HEK293 (cell line): ENCODE results near the gene NXPH2.

ENCODE experiments used
- CTCF ChIA-PET: fragments of 350-600 bp; formaldehyde crosslinking; extraction: SDS; loops from one replicate; lab custom pipeline; 2021; ENCODE audit warnings: antibody characterized with exemption; lab: Yijun Ruan, JAX
- POLR2A ChIA-PET: fragments of 300-600 bp; formaldehyde crosslinking; extraction: SDS; loops from one replicate; lab custom pipeline; 2020; ENCODE audit warnings: antibody characterized with exemption, inconsistent platforms; lab: Yijun Ruan, JAX
- H3K27ac ChIP-seq: fragments of 200-500 bp; sonication (Bioruptor generic); 2 replicates; pipeline ENCODE4 v1.5.1; 2014; ENCODE audit warnings: low read depth, low read length, control low read depth, inconsistent platforms; ENCODE audit errors: extremely low read depth
- H3K36me3 ChIP-seq, 2 experiments: fragments of 200-500 bp in 1 of 2; sonication (Bioruptor generic) in 1 of 2; 1 replicate in 1 of 2; 2 replicates in 1 of 2; pipeline ENCODE4 v1.5.1; 2014 to 2017; ENCODE audit warnings: inconsistent platforms in 2 of 2, low read length in 2 of 2; ENCODE audit not compliant: control insufficient read depth in 2 of 2, insufficient read depth in 1 of 2
- H3K4me1 ChIP-seq: fragments of 200-500 bp; sonication (Bioruptor generic); 2 replicates; pipeline ENCODE4 v1.5.1; 2014; ENCODE audit warnings: mild to moderate bottlenecking, low read length, inconsistent platforms; ENCODE audit not compliant: control insufficient read depth, insufficient read depth
- H3K4me3 ChIP-seq: 2 replicates; pipeline ENCODE4 v1.5.1; 2011; ENCODE audit warnings: low read depth, mild to moderate bottlenecking, control low read depth, low read length, moderate library complexity
- H3K9me3 ChIP-seq: fragments of 200-500 bp; sonication (Bioruptor generic); 2 replicates; pipeline ENCODE4 v1.5.1; 2014; ENCODE audit warnings: low read depth, low read length, inconsistent platforms; ENCODE audit not compliant: control insufficient read depth, insufficient read depth
- ATF2 ChIP-seq: fragments of 450-650 bp; formaldehyde crosslinking; IDR thresholded peaks from 2 replicates; pipeline ENCODE4 v1.5.1; 2016; ENCODE audit warnings: missing biosample characterization, missing genetic modification characterization, low read depth
- CTCF ChIP-seq: fragments of 450-650 bp; formaldehyde crosslinking; IDR thresholded peaks from 2 replicates; pipeline ENCODE4 v1.5.1; 2016; ENCODE audit warnings: missing biosample characterization, missing genetic modification characterization
- ZBTB49 ChIP-seq: fragments of 450-650 bp; formaldehyde crosslinking; IDR thresholded peaks from 2 replicates; pipeline ENCODE4 v1.5.1; 2016; ENCODE audit warnings: missing biosample characterization, missing genetic modification characterization, low read depth
- ZFP69B ChIP-seq: fragments of 450-650 bp; formaldehyde crosslinking; IDR thresholded peaks from 2 replicates; pipeline ENCODE4 v1.5.1; 2016; ENCODE audit warnings: missing biosample characterization, missing genetic modification characterization
- ZNF155 ChIP-seq: fragments of 450-650 bp; formaldehyde crosslinking; IDR thresholded peaks from 2 replicates; pipeline ENCODE4 v1.5.1; 2016; ENCODE audit warnings: missing biosample characterization, missing genetic modification characterization
- ZNF18 ChIP-seq: fragments of 450-650 bp; formaldehyde crosslinking; IDR thresholded peaks from 2 replicates; pipeline ENCODE4 v1.5.1; 2016; ENCODE audit warnings: missing biosample characterization, missing genetic modification characterization
- ZNF202 ChIP-seq: fragments of 450-650 bp; formaldehyde crosslinking; IDR thresholded peaks from 2 replicates; pipeline ENCODE4 v1.5.1; 2016; ENCODE audit warnings: missing biosample characterization, missing genetic modification characterization, borderline replicate concordance
- ZNF26 ChIP-seq: fragments of 450-650 bp; formaldehyde crosslinking; IDR thresholded peaks from 2 replicates; pipeline ENCODE4 v1.5.1; 2016; ENCODE audit warnings: missing biosample characterization, missing genetic modification characterization
- ZNF266 ChIP-seq: fragments of 450-650 bp; formaldehyde crosslinking; IDR thresholded peaks from 2 replicates; pipeline ENCODE4 v1.5.1; 2016; ENCODE audit warnings: missing biosample characterization, missing genetic modification characterization, low read depth
- ZNF280D ChIP-seq: fragments of 450-650 bp; formaldehyde crosslinking; IDR thresholded peaks from 2 replicates; pipeline ENCODE4 v1.5.1; 2016; ENCODE audit warnings: missing biosample characterization, missing genetic modification characterization
- ZNF292 ChIP-seq: fragments of 450-650 bp; formaldehyde crosslinking; IDR thresholded peaks from 2 replicates; pipeline ENCODE4 v1.5.1; 2016; ENCODE audit warnings: low read depth, missing biosample characterization, missing genetic modification characterization, borderline replicate concordance
- ZNF311 ChIP-seq: fragments of 450-650 bp; formaldehyde crosslinking; IDR thresholded peaks from 2 replicates; pipeline ENCODE4 v1.5.1; 2017; ENCODE audit warnings: missing biosample characterization, missing genetic modification characterization, borderline replicate concordance
- ZNF37A ChIP-seq: fragments of 450-650 bp; IDR thresholded peaks from 2 replicates; pipeline ENCODE4 v1.5.1; 2018; ENCODE audit warnings: missing biosample characterization, missing genetic modification characterization
- ZNF610 ChIP-seq: fragments of 450-650 bp; formaldehyde crosslinking; IDR thresholded peaks from 2 replicates; pipeline ENCODE4 v1.5.1; 2016; ENCODE audit warnings: missing biosample characterization, missing genetic modification characterization, borderline replicate concordance
- ZNF626 ChIP-seq: fragments of 450-650 bp; sonication (Bioruptor Pico); formaldehyde crosslinking; IDR thresholded peaks from 2 replicates; pipeline ENCODE4 v1.5.1; 2018; ENCODE audit warnings: missing biosample characterization, missing genetic modification characterization, inconsistent platforms
- ZNF654 ChIP-seq: fragments of 450-650 bp; formaldehyde crosslinking; IDR thresholded peaks from 2 replicates; pipeline ENCODE4 v1.5.1; 2016; ENCODE audit warnings: low read depth, missing biosample characterization, missing genetic modification characterization
- ZNF704 ChIP-seq: fragments of 450-650 bp; formaldehyde crosslinking; IDR thresholded peaks from 2 replicates; pipeline ENCODE4 v1.5.1; 2016; ENCODE audit warnings: missing biosample characterization, missing genetic modification characterization
- ZSCAN23 ChIP-seq: fragments of 450-650 bp; formaldehyde crosslinking; IDR thresholded peaks from 2 replicates; pipeline ENCODE4 v1.5.1; 2016; ENCODE audit warnings: missing biosample characterization, missing genetic modification characterization

NXPH2 gene

GRCh38 chr2:138718405-138718804 lies 61.8 kb downstream of the NXPH2 start:
- Histone ChIP-seq H3K9me3 (no peaks in the 10 kb centered on the region), H3K36me3 (no peaks in the 10 kb centered on the region), H3K4me1 (no peaks in the 10 kb centered on the region), H3K27ac (no peak overlapping the region), H3K4me3 (no peak overlapping the region)
- ChIA-PET CTCF (interaction anchor here (0.5 to 1.1 kb wide), 2 partner anchors 19 to 66 kb away, joined by 3 to 4 read pairs; no protein-coding TSS in a partner anchor), POLR2A (no interaction called here)
- TF ChIP-seq ZNF626 (tag by site-specific recombination) = no peak
- no peak for TF ChIP-seq ZFP69B (tag by site-specific recombination)
- TF ChIP-seq ZBTB49 (tag by site-specific recombination) = no peak
- no peak for TF ChIP-seq ZNF292
- TF ChIP-seq ZNF704 = no peak
- no peak for TF ChIP-seq ZNF155

GRCh38 chr2:138716183-138716582 lies 64.0 kb downstream of the NXPH2 start:
- H3K4me1 ChIP-seq = no peaks in the 10 kb centered on the region
- no peak overlapping the region for H3K4me3 ChIP-seq
- TF ChIP-seq ZNF202 (tag by site-specific recombination) (no peak), ZNF37A (no peak), ZNF266 (peak; percentile 86)
- TF ChIP-seq, all 188 proteins: peak for 1
- Histone ChIP-seq H3K9me3 (no peaks in the 10 kb centered on the region), H3K36me3 (no peaks in the 10 kb centered on the region), H3K27ac (no peak overlapping the region)
- ChIA-PET CTCF (interaction anchor here (0.7 to 1.3 kb wide), 2 partner anchors 71 to 99 kb away, joined by 3 read pairs; no protein-coding TSS in a partner anchor), POLR2A (no interaction called here)

GRCh38 chr2:138713504-138713903 lies 66.7 kb downstream of the NXPH2 start:
- Histone ChIP-seq H3K9me3 (no peaks in the 10 kb centered on the region), H3K36me3 (no peaks in the 10 kb centered on the region), H3K4me1 (peaks cover 6% of the 10 kb centered on the region; the same call in 1 of the 2 replicates), H3K4me3 (no peak overlapping the region), H3K27ac (no peak overlapping the region)
- ChIA-PET POLR2A (no interaction called here), CTCF (interaction anchor here (0.6 to 1.6 kb wide), 5 partner anchors 73 to 307 kb away, joined by 3 to 6 read pairs (median 3); no protein-coding TSS in a partner anchor)
- TF ChIP-seq ZNF26 (no peak), ZNF311 (no peak), ZNF280D (tag by site-specific recombination) (no peak), ZNF610 (no peak), CTCF (tag by site-specific recombination) (no peak), ZNF18 (tag by site-specific recombination) (no peak), ATF2 (tag by site-specific recombination) (no peak), ZNF654 (tag by site-specific recombination) (no peak), ZSCAN23 (tag by site-specific recombination) (no peak)
